ENCODE data around the gene BCL11B. TPM values are rescaled to one million over a fixed set of nuclear protein-coding genes. Genes with fewer than 3 reads are reported as not detected.

The BCL11B gene
- total RNA-seq, 6 donors from 2014 or later: 1.1 to 4.5 (median 2.2) TPM

- H3K4me1 ChIP-seq: no peaks in the 10 kb centered on the region
- no peaks in the 10 kb centered on the region for H3K9me3 ChIP-seq
- no peak for DNase-seq
- no peaks in the 10 kb centered on the region for H3K27me3 ChIP-seq
- 48 to 64% methylated on average over 4 of the region's 4 CpGs for WGBS, 2 donors
- no peak overlapping the region for H3K27ac ChIP-seq
- H3K4me3 ChIP-seq: no peak overlapping the region
- TF ChIP-seq POLR2A (IDR thresholded peaks at IDR 0.05) (no peak), POLR2AphosphoS5 (IDR thresholded peaks at IDR 0.05) (no peak), EP300 (IDR thresholded peaks at IDR 0.05) (no peak), CTCF (IDR thresholded peaks at IDR 0.05) (no peak)
- no peak for ATAC-seq (ENCODE audit: low FRiP score in 2 of 2)
- no peaks in the 10 kb centered on the region for H3K36me3 ChIP-seq
Measured at GRCh38 chr14:99207456-99207855, 64.5 kb downstream of the BCL11B start.

- DNase-seq (no peak), ATAC-seq (ENCODE audit: low FRiP score in 2 of 2) (no peak)
- TF ChIP-seq POLR2AphosphoS5 (IDR thresholded peaks at IDR 0.05) (no peak), CTCF (IDR thresholded peaks at IDR 0.05) (no peak), EP300 (IDR thresholded peaks at IDR 0.05) (no peak), POLR2A (IDR thresholded peaks at IDR 0.05) (no peak)
- no peak overlapping the region for H3K4me3 ChIP-seq
- no peaks in the 10 kb centered on the region for H3K4me1 ChIP-seq
- no peaks in the 10 kb centered on the region for H3K36me3 ChIP-seq
- no peak overlapping the region for H3K27ac ChIP-seq
- WGBS, 2 donors: 87 to 90% methylated on average over 4 of the region's 4 CpGs
- no peaks in the 10 kb centered on the region for H3K9me3 ChIP-seq
- no peaks in the 10 kb centered on the region for H3K27me3 ChIP-seq
Measured at GRCh38 chr14:99206090-99206489, 65.9 kb downstream of the BCL11B start.

- ATAC-seq (ENCODE audit: low FRiP score in 2 of 2): no peak
- no peaks in the 10 kb centered on the region for H3K4me1 ChIP-seq
- TF ChIP-seq EP300 (IDR thresholded peaks at IDR 0.05) (no peak), CTCF (IDR thresholded peaks at IDR 0.05) (no peak), POLR2AphosphoS5 (IDR thresholded peaks at IDR 0.05) (no peak), POLR2A (IDR thresholded peaks at IDR 0.05) (no peak)
- no peaks in the 10 kb centered on the region for H3K9me3 ChIP-seq
- H3K36me3 ChIP-seq: no peaks in the 10 kb centered on the region
- no peak overlapping the region for H3K27ac ChIP-seq
- no peak for DNase-seq
- H3K27me3 ChIP-seq: no peaks in the 10 kb centered on the region
- WGBS, 2 donors: 77 to 81% methylated on average over 17 of the region's 17 CpGs
- H3K4me3 ChIP-seq: no peak overlapping the region
Measured at GRCh38 chr14:99205086-99205688, 66.8 kb downstream of the BCL11B start.

GRCh38 chr14:99203801-99204200, 68.2 kb downstream of the BCL11B start:
- TF ChIP-seq POLR2AphosphoS5 (IDR thresholded peaks at IDR 0.05) (no peak), EP300 (IDR thresholded peaks at IDR 0.05) (no peak), POLR2A (IDR thresholded peaks at IDR 0.05) (no peak), CTCF (IDR thresholded peaks at IDR 0.05) (no peak)
- H3K9me3 ChIP-seq: no peaks in the 10 kb centered on the region
- 97 to 100% methylated on average over 2 to 8 of the region's 8 CpGs for WGBS, 2 donors
- no peak overlapping the region for H3K27ac ChIP-seq
- no peak overlapping the region for H3K4me3 ChIP-seq
- DNase-seq (no peak), ATAC-seq (ENCODE audit: low FRiP score in 2 of 2) (no peak)
- H3K4me1 ChIP-seq: no peaks in the 10 kb centered on the region
- no peaks in the 10 kb centered on the region for H3K36me3 ChIP-seq
- no peaks in the 10 kb centered on the region for H3K27me3 ChIP-seq

- H3K9me3 ChIP-seq: no peaks in the 10 kb centered on the region
- DNase-seq (no peak), ATAC-seq (ENCODE audit: low FRiP score in 2 of 2) (no peak)
- H3K27ac ChIP-seq: no peak overlapping the region
- H3K27me3 ChIP-seq: no peaks in the 10 kb centered on the region
- H3K4me1 ChIP-seq: no peaks in the 10 kb centered on the region
- H3K36me3 ChIP-seq: no peaks in the 10 kb centered on the region
- no peak overlapping the region for H3K4me3 ChIP-seq
- TF ChIP-seq POLR2A (IDR thresholded peaks at IDR 0.05) (no peak), POLR2AphosphoS5 (IDR thresholded peaks at IDR 0.05) (no peak), EP300 (IDR thresholded peaks at IDR 0.05) (no peak), CTCF (IDR thresholded peaks at IDR 0.05) (no peak)
- WGBS, 2 donors: 81 to 86% methylated on average over 6 of the region's 6 CpGs
Measured at GRCh38 chr14:99203080-99203479, 68.9 kb downstream of the BCL11B start.

Data from upper lobe of left lung (tissue), 6 donors.